H9 (cell line): ENCODE measurements around the gene PARG. TPM values are rescaled to one million over a fixed set of nuclear protein-coding genes. Genes with fewer than 3 reads are reported as not detected.

Source experiments
- DNase-seq: peaks from one replicate; pipeline ENCODE4 v3.0.0-alpha.2; 2017
- H2AFZ ChIP-seq: one replicate; pipeline ENCODE4 v1.6.1; 2013; ENCODE audit warnings: mild to moderate bottlenecking, low read length, control low read depth, moderate library complexity
- H2AK5ac ChIP-seq: 2 replicates; pipeline ENCODE4 v1.6.1; 2013; ENCODE audit warnings: low read length, control low read depth, mixed read lengths; ENCODE audit not compliant: insufficient read length
- H2BK120ac ChIP-seq: one replicate; pipeline ENCODE4 v1.6.1; 2013; ENCODE audit warnings: low read depth, mild to moderate bottlenecking, low read length, control low read depth, inconsistent platforms; ENCODE audit not compliant: poor library complexity, severe bottlenecking
- H2BK12ac ChIP-seq: 2 replicates; pipeline ENCODE4 v1.6.1; 2013; ENCODE audit warnings: low read length, control low read depth, mixed read lengths, low read depth; ENCODE audit not compliant: insufficient read length
- H2BK15ac ChIP-seq: 2 replicates; pipeline ENCODE4 v1.6.1; 2013; ENCODE audit warnings: low read depth, low read length, control low read depth
- H2BK20ac ChIP-seq: one replicate; pipeline ENCODE4 v1.6.1; 2013; ENCODE audit warnings: low read depth, mild to moderate bottlenecking, low read length, control low read depth, inconsistent platforms; ENCODE audit not compliant: poor library complexity, severe bottlenecking
- H2BK5ac ChIP-seq: 2 replicates; pipeline ENCODE4 v1.6.1; 2013; ENCODE audit warnings: low read length, control low read depth, mixed read lengths; ENCODE audit not compliant: insufficient read length
- H3K14ac ChIP-seq: 2 replicates; pipeline ENCODE4 v1.6.1; 2013; ENCODE audit warnings: low read length, control low read depth; ENCODE audit not compliant: insufficient read depth
- H3K18ac ChIP-seq: 2 replicates; pipeline ENCODE4 v1.6.1; 2013; ENCODE audit warnings: low read depth, mild to moderate bottlenecking, mixed read lengths, low read length, control low read depth; ENCODE audit not compliant: insufficient read length
- H3K23ac ChIP-seq: 2 replicates; pipeline ENCODE4 v1.6.1; 2013; ENCODE audit warnings: low read length, control low read depth, mixed read lengths, low read depth; ENCODE audit not compliant: insufficient read length
- H3K23me2 ChIP-seq: 2 replicates; pipeline ENCODE4 v1.6.1; 2013; ENCODE audit warnings: low read depth, mild to moderate bottlenecking, mixed read lengths, low read length, control low read depth; ENCODE audit not compliant: insufficient read length, poor library complexity, severe bottlenecking
- H3K27ac ChIP-seq: 2 replicates; pipeline ENCODE4 v1.5.1; 2013; ENCODE audit warnings: low read length, control low read depth, mixed read lengths, low read depth; ENCODE audit not compliant: insufficient read length
- H3K27me3 ChIP-seq: 2 replicates; pipeline ENCODE4 v1.6.1; 2013; ENCODE audit warnings: low read length, control low read depth, inconsistent platforms; ENCODE audit not compliant: insufficient read depth
- H3K4ac ChIP-seq: 2 replicates; pipeline ENCODE4 v1.6.1; 2013; ENCODE audit warnings: low read depth, mild to moderate bottlenecking, control low read depth, inconsistent platforms, low read length, moderate library complexity
- H3K4me1 ChIP-seq: 2 replicates; pipeline ENCODE4 v1.6.1; 2013; ENCODE audit warnings: low read length, control low read depth, inconsistent platforms; ENCODE audit not compliant: insufficient read depth
- H3K4me2 ChIP-seq: 2 replicates; pipeline ENCODE4 v1.6.1; 2013; ENCODE audit warnings: low read length, control low read depth, mixed read lengths; ENCODE audit not compliant: insufficient read length, insufficient read depth
- H3K56ac ChIP-seq: 2 replicates; pipeline ENCODE4 v1.6.1; 2013; ENCODE audit warnings: low read depth, mild to moderate bottlenecking, mixed read lengths, low read length, control low read depth; ENCODE audit not compliant: insufficient read length
- H3K79me1 ChIP-seq: 2 replicates; pipeline ENCODE4 v1.6.1; 2013; ENCODE audit warnings: low read depth, mild to moderate bottlenecking, moderate library complexity, low read length, control low read depth, inconsistent platforms; ENCODE audit not compliant: insufficient read depth, poor library complexity, severe bottlenecking
- H3K79me2 ChIP-seq: 2 replicates; pipeline ENCODE4 v1.6.1; 2013; ENCODE audit warnings: low read length, control low read depth, inconsistent platforms; ENCODE audit not compliant: insufficient read depth
- H3K9ac ChIP-seq: 2 replicates; pipeline ENCODE4 v1.6.1; 2013; ENCODE audit warnings: low read length, control low read depth, mixed read lengths; ENCODE audit not compliant: insufficient read length; ENCODE audit errors: extremely low read depth
- H3K9me3 ChIP-seq: one replicate; pipeline ENCODE4 v1.6.1; 2013; ENCODE audit warnings: low read depth, low read length, inconsistent platforms; ENCODE audit not compliant: control insufficient read depth
- H3T11ph ChIP-seq: one replicate; pipeline ENCODE4 v1.6.1; 2013; ENCODE audit warnings: mild to moderate bottlenecking, low read length, control low read depth, inconsistent platforms
- H4K20me1 ChIP-seq: one replicate; pipeline ENCODE4 v1.6.1; 2013; ENCODE audit not compliant: control insufficient read depth, insufficient read length, insufficient read depth
- H4K5ac ChIP-seq: 2 replicates; pipeline ENCODE4 v1.6.1; 2013; ENCODE audit warnings: low read depth, mild to moderate bottlenecking, mixed read lengths, low read length, control low read depth; ENCODE audit not compliant: insufficient read length
- H4K8ac ChIP-seq: replicated peaks from 2 replicates; pipeline ENCODE4 v1.6.1; 2013; ENCODE audit warnings: low read length, control low read depth, mixed read lengths, low read depth; ENCODE audit not compliant: insufficient read length
- H4K91ac ChIP-seq: 2 replicates; pipeline ENCODE4 v1.6.1; 2013; ENCODE audit warnings: low read depth, mild to moderate bottlenecking, moderate library complexity, mixed read lengths, low read length, control low read depth; ENCODE audit not compliant: insufficient read length
- H3K27ac Mint-ChIP-seq, 3 experiments: 2 replicates in 2 of 3; 3 replicates in 1 of 3; pipeline ENCODE4 v1.8.0; 2020 to 2021; ENCODE audit warnings: mixed read lengths in 3 of 3, mild to moderate bottlenecking in 1 of 3, moderate library complexity in 1 of 3
- H3K27me3 Mint-ChIP-seq: 2 replicates; pipeline ENCODE4 v1.8.0; 2021; ENCODE audit warnings: low read depth, mild to moderate bottlenecking, moderate library complexity, mixed read lengths
- H3K36me3 Mint-ChIP-seq, 3 experiments: 2 replicates in 2 of 3; 3 replicates in 1 of 3; pipeline ENCODE4 v1.8.0; 2020 to 2021; ENCODE audit warnings: low read depth in 3 of 3, mixed read lengths in 3 of 3; ENCODE audit not compliant: insufficient read depth in 1 of 3
- H3K4me1 Mint-ChIP-seq, 2 experiments: 2 replicates each; pipeline ENCODE4 v1.8.0; 2020; ENCODE audit warnings: mixed read lengths in 2 of 2
- H3K4me3 Mint-ChIP-seq, 2 experiments: 2 replicates in 1 of 2; 3 replicates in 1 of 2; pipeline ENCODE4 v1.8.0; 2020 to 2021; ENCODE audit warnings: mild to moderate bottlenecking in 2 of 2, mixed read lengths in 2 of 2, moderate library complexity in 1 of 2
- H3K9me3 Mint-ChIP-seq, 2 experiments: 2 replicates in 1 of 2; 3 replicates in 1 of 2; pipeline ENCODE4 v1.8.0; 2020; ENCODE audit warnings: mild to moderate bottlenecking in 2 of 2, mixed read lengths in 2 of 2, moderate library complexity in 1 of 2
- WGBS: extraction: QIAGEN DNeasy Blood & Tissue Kit; methylation state at CpG from one replicate; pipeline ENCODE4 v1.1.7; 2013; ENCODE audit warnings: missing lambda C conversion rate, low lambda C conversion rate, mixed read lengths; ENCODE audit not compliant: insufficient read length; ENCODE audit errors: extremely low coverage; 5-methylcytosine and 5-hydroxymethylcytosine counted together
- total RNA-seq: library from RNA; stranded (reverse); gene quantifications from 2 replicates; pipeline ENCODE4 v1.2.1, GENCODE V29; 2021
- TF ChIP-seq, protein P1 (sequence below): fragments of 200-600 bp; sonication (generic); conservative IDR thresholded peaks from 3 replicates; pipeline ENCODE4 v1.8.0; 2021; ENCODE audit warnings: antibody characterized with exemption, mild to moderate bottlenecking

The PARG gene
- total RNA-seq, 1 experiment from 2014 or later: 48.3 TPM

DNA sequence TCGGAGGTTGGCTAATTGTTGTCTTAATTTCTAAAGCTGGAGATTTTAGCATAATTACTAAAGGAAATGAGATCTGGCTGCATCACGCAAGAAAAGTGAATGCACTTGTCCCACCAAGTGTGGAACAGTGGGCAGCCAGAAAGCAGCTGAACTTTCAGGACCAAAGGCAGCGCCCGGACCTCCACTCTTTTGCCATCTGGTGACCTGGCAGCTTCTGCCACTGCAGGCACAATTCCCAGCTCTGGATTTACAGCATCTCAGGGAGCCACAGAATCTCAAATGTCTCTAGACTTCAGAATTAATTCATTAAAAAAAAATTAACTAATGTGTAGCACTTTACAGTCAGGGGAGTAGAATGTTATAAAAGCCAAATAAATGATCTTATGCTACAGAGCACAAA is 165.0 kb downstream of the PARG start:
- Mint-ChIP-seq H3K36me3 (no peaks in the 10 kb centered on the region; a peak in 1 of 7 replicates), H3K9me3 (no peaks in the 10 kb centered on the region), H3K4me1 (no peaks in the 10 kb centered on the region; a peak in 1 of 4 replicates), H3K27ac (no peak overlapping the region), H3K27me3 (peaks cover 6% of the 10 kb centered on the region; the same call in 1 of the 2 replicates), H3K4me3 (no peak overlapping the region)
- Histone ChIP-seq H3K9ac (no peak overlapping the region), H2BK120ac (no peak overlapping the region), H3K27me3 (no peaks in the 10 kb centered on the region), H3T11ph (no peak overlapping the region), H4K91ac (no peak overlapping the region), H3K56ac (no peak overlapping the region), H4K20me1 (no peaks in the 10 kb centered on the region), H3K4me2 (no peak overlapping the region), H3K4ac (no peak overlapping the region), H2BK12ac (no peak overlapping the region), H4K8ac (no peak overlapping the region), H3K79me2 (no peaks in the 10 kb centered on the region), H4K5ac (no peak overlapping the region), H3K23ac (no peak overlapping the region), H2AFZ (no peak overlapping the region), H2BK15ac (no peak overlapping the region), H3K9me3 (no peaks in the 10 kb centered on the region), H2AK5ac (no peak overlapping the region), H3K23me2 (no peaks in the 10 kb centered on the region), H3K79me1 (no peaks in the 10 kb centered on the region), H2BK5ac (no peak overlapping the region), H3K18ac (no peak overlapping the region), H2BK20ac (no peak overlapping the region), H3K14ac (no peak overlapping the region), H3K4me1 (no peaks in the 10 kb centered on the region), H3K27ac (no peak overlapping the region)
- TF ChIP-seq, protein P1, sequence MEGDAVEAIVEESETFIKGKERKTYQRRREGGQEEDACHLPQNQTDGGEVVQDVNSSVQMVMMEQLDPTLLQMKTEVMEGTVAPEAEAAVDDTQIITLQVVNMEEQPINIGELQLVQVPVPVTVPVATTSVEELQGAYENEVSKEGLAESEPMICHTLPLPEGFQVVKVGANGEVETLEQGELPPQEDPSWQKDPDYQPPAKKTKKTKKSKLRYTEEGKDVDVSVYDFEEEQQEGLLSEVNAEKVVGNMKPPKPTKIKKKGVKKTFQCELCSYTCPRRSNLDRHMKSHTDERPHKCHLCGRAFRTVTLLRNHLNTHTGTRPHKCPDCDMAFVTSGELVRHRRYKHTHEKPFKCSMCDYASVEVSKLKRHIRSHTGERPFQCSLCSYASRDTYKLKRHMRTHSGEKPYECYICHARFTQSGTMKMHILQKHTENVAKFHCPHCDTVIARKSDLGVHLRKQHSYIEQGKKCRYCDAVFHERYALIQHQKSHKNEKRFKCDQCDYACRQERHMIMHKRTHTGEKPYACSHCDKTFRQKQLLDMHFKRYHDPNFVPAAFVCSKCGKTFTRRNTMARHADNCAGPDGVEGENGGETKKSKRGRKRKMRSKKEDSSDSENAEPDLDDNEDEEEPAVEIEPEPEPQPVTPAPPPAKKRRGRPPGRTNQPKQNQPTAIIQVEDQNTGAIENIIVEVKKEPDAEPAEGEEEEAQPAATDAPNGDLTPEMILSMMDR: no peak
- no peak for DNase-seq
- no CpG with 5 or more reads among the region's 4 CpGs for WGBS
